GM23338 (cell line): ENCODE data around the gene SYCN. TPM values are rescaled to one million over a fixed set of nuclear protein-coding genes. Genes with fewer than 3 reads are reported as not detected.

ENCODE experiments used
- ATAC-seq: fragments of 200-7000 bp; cut with Tn5 transposase; 3 replicates; pipeline ENCODE4 v1.9.1; 2020
- DNase-seq: peaks from one replicate; pipeline ENCODE4 v3.0.0-alpha.2; 2015; ENCODE audit warnings: low spot score
- H2AFZ ChIP-seq: fragments of 200-600 bp; sonication (generic); 2 replicates; pipeline ENCODE4 v1.8.0; 2016; ENCODE audit warnings: antibody characterized with exemption, mild to moderate bottlenecking, moderate library complexity
- H3F3A ChIP-seq: fragments of 200-600 bp; sonication (generic); replicated peaks from 2 replicates; pipeline ENCODE4 v1.8.0; 2017; ENCODE audit warnings: antibody characterized with exemption, mixed run types, low read depth
- H3K27ac ChIP-seq: fragments of 200-600 bp; sonication (generic); 2 replicates; pipeline ENCODE4 v1.6.1; 2016; ENCODE audit warnings: low read depth
- H3K27me3 ChIP-seq: fragments of 200-600 bp; sonication (generic); 2 replicates; pipeline ENCODE4 v1.8.0; 2016; ENCODE audit warnings: mild to moderate bottlenecking, mixed run types, moderate library complexity; ENCODE audit not compliant: insufficient read depth
- H3K36me3 ChIP-seq: fragments of 200-600 bp; sonication (generic); 2 replicates; pipeline ENCODE4 v1.8.0; 2016; ENCODE audit warnings: mild to moderate bottlenecking; ENCODE audit not compliant: insufficient read depth
- H3K4me1 ChIP-seq: fragments of 200-600 bp; sonication (generic); 2 replicates; pipeline ENCODE4 v1.8.0; 2016; ENCODE audit warnings: mild to moderate bottlenecking, moderate library complexity; ENCODE audit not compliant: insufficient read depth
- H3K4me2 ChIP-seq: fragments of 200-600 bp; sonication (generic); 2 replicates; pipeline ENCODE4 v1.7.1; 2017; ENCODE audit warnings: mixed run types
- H3K4me3 ChIP-seq: fragments of 200-600 bp; sonication (generic); 2 replicates; pipeline ENCODE4 v1.6.1; 2016; ENCODE audit warnings: mixed run types
- H3K79me2 ChIP-seq: fragments of 200-600 bp; sonication (generic); replicated peaks from 2 replicates; pipeline ENCODE4 v1.8.0; 2017; ENCODE audit warnings: mild to moderate bottlenecking; ENCODE audit not compliant: insufficient read depth
- H3K9me2 ChIP-seq: fragments of 200-600 bp; sonication (generic); 2 replicates; pipeline ENCODE4 v1.8.0; 2017; ENCODE audit not compliant: insufficient read depth
- H4K20me1 ChIP-seq: fragments of 200-600 bp; sonication (generic); replicated peaks from 2 replicates; pipeline ENCODE4 v1.8.0; 2017; ENCODE audit warnings: mild to moderate bottlenecking; ENCODE audit not compliant: insufficient read depth
- H3K27ac Mint-ChIP-seq: 2 replicates; pipeline ENCODE4 v1.8.0; 2020; ENCODE audit warnings: inconsistent platforms, mild to moderate bottlenecking, moderate library complexity, mixed read lengths
- H3K27me3 Mint-ChIP-seq: 3 replicates; pipeline ENCODE4 v1.8.0; 2022; ENCODE audit warnings: low read depth, mild to moderate bottlenecking, moderate library complexity, mixed read lengths, inconsistent platforms; ENCODE audit not compliant: insufficient read depth, poor library complexity
- H3K36me3 Mint-ChIP-seq: 3 replicates; pipeline ENCODE4 v1.8.0; 2021; ENCODE audit warnings: low read depth, mild to moderate bottlenecking, inconsistent platforms, moderate library complexity, mixed read lengths
- H3K4me1 Mint-ChIP-seq: 3 replicates; pipeline ENCODE4 v1.8.0; 2020; ENCODE audit warnings: mild to moderate bottlenecking, inconsistent platforms, mixed read lengths
- H3K4me3 Mint-ChIP-seq: 3 replicates; pipeline ENCODE4 v1.8.0; 2021; ENCODE audit warnings: moderate library complexity, mild to moderate bottlenecking, inconsistent platforms, mixed read lengths
- H3K9me3 Mint-ChIP-seq: 3 replicates; pipeline ENCODE4 v1.8.0; 2020; ENCODE audit warnings: moderate library complexity, mild to moderate bottlenecking, inconsistent platforms, mixed read lengths
- CREB1 ChIP-seq: fragments of 250-450 bp; sonication (Bioruptor Pico); IDR thresholded peaks from 2 replicates; pipeline ENCODE4 v1.5.0; 2020; ENCODE audit warnings: low read depth, mild to moderate bottlenecking, moderate library complexity
- EZH2phosphoT487 ChIP-seq: fragments of 200-600 bp; sonication (generic); IDR thresholded peaks from one replicate; pipeline ENCODE4 v1.8.1; 2018; ENCODE audit warnings: antibody characterized with exemption; ENCODE audit not compliant: unreplicated experiment
- JUNB ChIP-seq: IDR thresholded peaks from one replicate; pipeline ENCODE4 v1.6.1; 2016; ENCODE audit warnings: antibody characterized with exemption; ENCODE audit not compliant: unreplicated experiment
- NANOG ChIP-seq: IDR thresholded peaks from 2 replicates; pipeline ENCODE4 v1.6.1; 2016; ENCODE audit warnings: antibody characterized with exemption, borderline replicate concordance
- POLR2AphosphoS5 ChIP-seq: IDR thresholded peaks from 2 replicates; pipeline ENCODE4 v1.6.1; 2016; ENCODE audit warnings: antibody characterized with exemption, low read depth
- ZNF114 ChIP-seq: fragments of 250-450 bp; sonication (Bioruptor Pico); IDR thresholded peaks from 2 replicates; pipeline ENCODE4 v1.5.0; 2020; ENCODE audit warnings: mild to moderate bottlenecking, moderate library complexity
- polyA plus RNA-seq: library from polyadenylated mRNA; unstranded; fragments of >200 nt; fragmentation: Nextera tagmentation; extraction: Ambion mirVana; gene quantifications from 2 replicates; pipeline ENCODE4 v1.2.1, GENCODE V29; 2016
- total RNA-seq: library from RNA; depleted of rRNA; stranded (reverse); fragments of >200 nt; shearing (Covaris generic); gene quantifications from 2 replicates; pipeline ENCODE4 v1.2.3, GENCODE V29; 2014
- TF ChIP-seq, protein P1 (sequence below): IDR thresholded peaks from one replicate; pipeline ENCODE4 v1.6.1; 2018; ENCODE audit warnings: antibody characterized with exemption; ENCODE audit not compliant: unreplicated experiment
- TF ChIP-seq, protein P2 (sequence below), 2 experiments: fragments of 200-600 bp in 1 of 2; sonication (generic) in 1 of 2; conservative IDR thresholded peaks; 2 replicates each; pipeline versions ENCODE4 v1.5.1 to v1.6.1; 2016 to 2017; ENCODE audit warnings: antibody characterized with exemption in 2 of 2, low read depth in 2 of 2, mild to moderate bottlenecking in 2 of 2, moderate library complexity in 1 of 2
- TF ChIP-seq, protein P3 (sequence below): fragments of 250-450 bp; sonication (Bioruptor Pico); IDR thresholded peaks from 2 replicates; pipeline ENCODE4 v1.5.0; 2020; ENCODE audit warnings: mild to moderate bottlenecking, moderate library complexity
- TF ChIP-seq, protein P4 (sequence below): IDR thresholded peaks from 2 replicates; pipeline ENCODE4 v1.6.1; 2016; ENCODE audit warnings: antibody characterized with exemption

SYCN gene
- total and polyA plus RNA-seq, 2 experiments from 2014 or later: not detected

DNA sequence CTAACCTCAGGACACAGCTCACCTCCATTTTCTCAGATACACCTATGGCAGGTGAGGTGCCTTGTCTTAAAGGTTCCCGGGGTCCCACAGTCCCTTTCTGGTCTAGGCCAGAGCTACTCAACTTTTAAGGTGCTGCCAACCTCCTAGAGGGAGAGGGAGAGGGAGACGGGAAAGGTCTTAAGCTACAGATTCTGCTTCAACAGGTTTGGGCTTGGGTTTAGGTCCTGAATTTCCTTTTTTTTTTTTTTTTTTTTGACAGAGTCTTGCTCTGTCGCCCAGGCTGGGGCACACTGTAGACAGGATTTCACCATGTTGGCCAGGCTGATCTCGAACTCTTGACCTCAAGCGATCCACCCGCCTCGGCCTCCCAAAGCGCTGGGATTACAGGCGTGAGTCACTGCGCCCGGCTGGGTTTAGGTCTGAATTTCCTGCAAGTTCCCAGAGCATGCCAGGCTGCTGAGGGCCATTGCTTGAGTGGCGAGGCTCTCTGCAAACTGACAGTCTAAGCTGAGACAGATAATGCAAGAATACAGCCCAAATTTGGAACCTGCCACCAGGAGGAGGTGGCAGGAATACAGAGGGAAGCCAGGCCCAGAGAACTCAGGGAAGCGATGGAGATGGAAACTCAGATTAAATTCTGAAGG lies 7.8 kb upstream of the SYCN start:
- Histone ChIP-seq H3F3A (no peaks in the 10 kb centered on the region), H3K9me2 (no peaks in the 10 kb centered on the region), H3K4me2 (no peak overlapping the region), H3K79me2 (no peaks in the 10 kb centered on the region), H3K36me3 (no peaks in the 10 kb centered on the region), H4K20me1 (no peaks in the 10 kb centered on the region), H2AFZ (no peak overlapping the region), H3K27me3 (no peaks in the 10 kb centered on the region), H3K27ac (no peak overlapping the region), H3K4me1 (no peaks in the 10 kb centered on the region), H3K4me3 (no peak overlapping the region)
- TF ChIP-seq, protein P1, sequence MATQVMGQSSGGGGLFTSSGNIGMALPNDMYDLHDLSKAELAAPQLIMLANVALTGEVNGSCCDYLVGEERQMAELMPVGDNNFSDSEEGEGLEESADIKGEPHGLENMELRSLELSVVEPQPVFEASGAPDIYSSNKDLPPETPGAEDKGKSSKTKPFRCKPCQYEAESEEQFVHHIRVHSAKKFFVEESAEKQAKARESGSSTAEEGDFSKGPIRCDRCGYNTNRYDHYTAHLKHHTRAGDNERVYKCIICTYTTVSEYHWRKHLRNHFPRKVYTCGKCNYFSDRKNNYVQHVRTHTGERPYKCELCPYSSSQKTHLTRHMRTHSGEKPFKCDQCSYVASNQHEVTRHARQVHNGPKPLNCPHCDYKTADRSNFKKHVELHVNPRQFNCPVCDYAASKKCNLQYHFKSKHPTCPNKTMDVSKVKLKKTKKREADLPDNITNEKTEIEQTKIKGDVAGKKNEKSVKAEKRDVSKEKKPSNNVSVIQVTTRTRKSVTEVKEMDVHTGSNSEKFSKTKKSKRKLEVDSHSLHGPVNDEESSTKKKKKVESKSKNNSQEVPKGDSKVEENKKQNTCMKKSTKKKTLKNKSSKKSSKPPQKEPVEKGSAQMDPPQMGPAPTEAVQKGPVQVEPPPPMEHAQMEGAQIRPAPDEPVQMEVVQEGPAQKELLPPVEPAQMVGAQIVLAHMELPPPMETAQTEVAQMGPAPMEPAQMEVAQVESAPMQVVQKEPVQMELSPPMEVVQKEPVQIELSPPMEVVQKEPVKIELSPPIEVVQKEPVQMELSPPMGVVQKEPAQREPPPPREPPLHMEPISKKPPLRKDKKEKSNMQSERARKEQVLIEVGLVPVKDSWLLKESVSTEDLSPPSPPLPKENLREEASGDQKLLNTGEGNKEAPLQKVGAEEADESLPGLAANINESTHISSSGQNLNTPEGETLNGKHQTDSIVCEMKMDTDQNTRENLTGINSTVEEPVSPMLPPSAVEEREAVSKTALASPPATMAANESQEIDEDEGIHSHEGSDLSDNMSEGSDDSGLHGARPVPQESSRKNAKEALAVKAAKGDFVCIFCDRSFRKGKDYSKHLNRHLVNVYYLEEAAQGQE: no peak
- TF ChIP-seq POLR2AphosphoS5: no peak
- no peak for TF ChIP-seq EZH2phosphoT487
- TF ChIP-seq JUNB: no peak
- no peak for TF ChIP-seq CREB1 (CRISPR knock-in tag)
- TF ChIP-seq, protein P2, sequence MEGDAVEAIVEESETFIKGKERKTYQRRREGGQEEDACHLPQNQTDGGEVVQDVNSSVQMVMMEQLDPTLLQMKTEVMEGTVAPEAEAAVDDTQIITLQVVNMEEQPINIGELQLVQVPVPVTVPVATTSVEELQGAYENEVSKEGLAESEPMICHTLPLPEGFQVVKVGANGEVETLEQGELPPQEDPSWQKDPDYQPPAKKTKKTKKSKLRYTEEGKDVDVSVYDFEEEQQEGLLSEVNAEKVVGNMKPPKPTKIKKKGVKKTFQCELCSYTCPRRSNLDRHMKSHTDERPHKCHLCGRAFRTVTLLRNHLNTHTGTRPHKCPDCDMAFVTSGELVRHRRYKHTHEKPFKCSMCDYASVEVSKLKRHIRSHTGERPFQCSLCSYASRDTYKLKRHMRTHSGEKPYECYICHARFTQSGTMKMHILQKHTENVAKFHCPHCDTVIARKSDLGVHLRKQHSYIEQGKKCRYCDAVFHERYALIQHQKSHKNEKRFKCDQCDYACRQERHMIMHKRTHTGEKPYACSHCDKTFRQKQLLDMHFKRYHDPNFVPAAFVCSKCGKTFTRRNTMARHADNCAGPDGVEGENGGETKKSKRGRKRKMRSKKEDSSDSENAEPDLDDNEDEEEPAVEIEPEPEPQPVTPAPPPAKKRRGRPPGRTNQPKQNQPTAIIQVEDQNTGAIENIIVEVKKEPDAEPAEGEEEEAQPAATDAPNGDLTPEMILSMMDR (conservative IDR thresholded peaks at IDR 0.05; ENCODE audit: low read depth in 2 of 2): no peak
- no peak for TF ChIP-seq NANOG
- TF ChIP-seq, protein P3, sequence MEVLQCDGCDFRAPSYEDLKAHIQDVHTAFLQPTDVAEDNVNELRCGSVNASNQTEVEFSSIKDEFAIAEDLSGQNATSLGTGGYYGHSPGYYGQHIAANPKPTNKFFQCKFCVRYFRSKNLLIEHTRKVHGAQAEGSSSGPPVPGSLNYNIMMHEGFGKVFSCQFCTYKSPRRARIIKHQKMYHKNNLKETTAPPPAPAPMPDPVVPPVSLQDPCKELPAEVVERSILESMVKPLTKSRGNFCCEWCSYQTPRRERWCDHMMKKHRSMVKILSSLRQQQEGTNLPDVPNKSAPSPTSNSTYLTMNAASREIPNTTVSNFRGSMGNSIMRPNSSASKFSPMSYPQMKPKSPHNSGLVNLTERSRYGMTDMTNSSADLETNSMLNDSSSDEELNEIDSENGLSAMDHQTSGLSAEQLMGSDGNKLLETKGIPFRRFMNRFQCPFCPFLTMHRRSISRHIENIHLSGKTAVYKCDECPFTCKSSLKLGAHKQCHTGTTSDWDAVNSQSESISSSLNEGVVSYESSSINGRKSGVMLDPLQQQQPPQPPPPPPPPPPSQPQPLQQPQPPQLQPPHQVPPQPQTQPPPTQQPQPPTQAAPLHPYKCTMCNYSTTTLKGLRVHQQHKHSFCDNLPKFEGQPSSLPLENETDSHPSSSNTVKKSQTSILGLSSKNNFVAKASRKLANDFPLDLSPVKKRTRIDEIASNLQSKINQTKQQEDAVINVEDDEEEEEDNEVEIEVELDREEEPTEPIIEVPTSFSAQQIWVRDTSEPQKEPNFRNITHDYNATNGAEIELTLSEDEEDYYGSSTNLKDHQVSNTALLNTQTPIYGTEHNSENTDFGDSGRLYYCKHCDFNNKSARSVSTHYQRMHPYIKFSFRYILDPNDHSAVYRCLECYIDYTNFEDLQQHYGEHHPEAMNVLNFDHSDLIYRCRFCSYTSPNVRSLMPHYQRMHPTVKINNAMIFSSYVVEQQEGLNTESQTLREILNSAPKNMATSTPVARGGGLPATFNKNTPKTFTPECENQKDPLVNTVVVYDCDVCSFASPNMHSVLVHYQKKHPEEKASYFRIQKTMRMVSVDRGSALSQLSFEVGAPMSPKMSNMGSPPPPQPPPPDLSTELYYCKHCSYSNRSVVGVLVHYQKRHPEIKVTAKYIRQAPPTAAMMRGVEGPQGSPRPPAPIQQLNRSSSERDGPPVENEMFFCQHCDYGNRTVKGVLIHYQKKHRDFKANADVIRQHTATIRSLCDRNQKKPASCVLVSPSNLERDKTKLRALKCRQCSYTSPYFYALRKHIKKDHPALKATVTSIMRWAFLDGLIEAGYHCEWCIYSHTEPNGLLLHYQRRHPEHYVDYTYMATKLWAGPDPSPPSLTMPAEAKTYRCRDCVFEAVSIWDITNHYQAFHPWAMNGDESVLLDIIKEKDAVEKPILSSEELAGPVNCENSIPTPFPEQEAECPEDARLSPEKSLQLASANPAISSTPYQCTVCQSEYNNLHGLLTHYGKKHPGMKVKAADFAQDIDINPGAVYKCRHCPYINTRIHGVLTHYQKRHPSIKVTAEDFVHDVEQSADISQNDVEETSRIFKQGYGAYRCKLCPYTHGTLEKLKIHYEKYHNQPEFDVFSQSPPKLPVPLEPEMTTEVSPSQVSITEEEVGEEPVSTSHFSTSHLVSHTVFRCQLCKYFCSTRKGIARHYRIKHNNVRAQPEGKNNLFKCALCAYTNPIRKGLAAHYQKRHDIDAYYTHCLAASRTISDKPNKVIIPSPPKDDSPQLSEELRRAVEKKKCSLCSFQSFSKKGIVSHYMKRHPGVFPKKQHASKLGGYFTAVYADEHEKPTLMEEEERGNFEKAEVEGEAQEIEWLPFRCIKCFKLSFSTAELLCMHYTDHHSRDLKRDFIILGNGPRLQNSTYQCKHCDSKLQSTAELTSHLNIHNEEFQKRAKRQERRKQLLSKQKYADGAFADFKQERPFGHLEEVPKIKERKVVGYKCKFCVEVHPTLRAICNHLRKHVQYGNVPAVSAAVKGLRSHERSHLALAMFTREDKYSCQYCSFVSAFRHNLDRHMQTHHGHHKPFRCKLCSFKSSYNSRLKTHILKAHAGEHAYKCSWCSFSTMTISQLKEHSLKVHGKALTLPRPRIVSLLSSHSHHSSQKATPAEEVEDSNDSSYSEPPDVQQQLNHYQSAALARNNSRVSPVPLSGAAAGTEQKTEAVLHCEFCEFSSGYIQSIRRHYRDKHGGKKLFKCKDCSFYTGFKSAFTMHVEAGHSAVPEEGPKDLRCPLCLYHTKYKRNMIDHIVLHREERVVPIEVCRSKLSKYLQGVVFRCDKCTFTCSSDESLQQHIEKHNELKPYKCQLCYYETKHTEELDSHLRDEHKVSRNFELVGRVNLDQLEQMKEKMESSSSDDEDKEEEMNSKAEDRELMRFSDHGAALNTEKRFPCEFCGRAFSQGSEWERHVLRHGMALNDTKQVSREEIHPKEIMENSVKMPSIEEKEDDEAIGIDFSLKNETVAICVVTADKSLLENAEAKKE: no peak
- no peak for TF ChIP-seq ZNF114 (CRISPR knock-in tag)
- TF ChIP-seq, protein P4, sequence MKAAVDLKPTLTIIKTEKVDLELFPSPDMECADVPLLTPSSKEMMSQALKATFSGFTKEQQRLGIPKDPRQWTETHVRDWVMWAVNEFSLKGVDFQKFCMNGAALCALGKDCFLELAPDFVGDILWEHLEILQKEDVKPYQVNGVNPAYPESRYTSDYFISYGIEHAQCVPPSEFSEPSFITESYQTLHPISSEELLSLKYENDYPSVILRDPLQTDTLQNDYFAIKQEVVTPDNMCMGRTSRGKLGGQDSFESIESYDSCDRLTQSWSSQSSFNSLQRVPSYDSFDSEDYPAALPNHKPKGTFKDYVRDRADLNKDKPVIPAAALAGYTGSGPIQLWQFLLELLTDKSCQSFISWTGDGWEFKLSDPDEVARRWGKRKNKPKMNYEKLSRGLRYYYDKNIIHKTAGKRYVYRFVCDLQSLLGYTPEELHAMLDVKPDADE: no peak
- H3K4me1 Mint-ChIP-seq: no peaks in the 10 kb centered on the region
- H3K36me3 Mint-ChIP-seq: no peaks in the 10 kb centered on the region
- DNase-seq (no peak), ATAC-seq (no peak; the same call in 2 of the 3 replicates)
- peaks cover 2% of the 10 kb centered on the region for H3K27me3 Mint-ChIP-seq
- H3K9me3 Mint-ChIP-seq: peaks cover 6% of the 10 kb centered on the region
- H3K27ac Mint-ChIP-seq: no peak overlapping the region
- H3K4me3 Mint-ChIP-seq: no peak overlapping the region
